ENCODE measurements around the gene AUH. TPM values are rescaled to one million over a fixed set of nuclear protein-coding genes. Genes with fewer than 3 reads are reported as not detected.

Gene AUH
- total and polyA plus RNA-seq, 9 of the 15 experiments (the other 6 are each of a cell fraction or from before 2014, with no cell fraction given) = 3.4 to 29.0 (median 10.1) TPM

DNA sequence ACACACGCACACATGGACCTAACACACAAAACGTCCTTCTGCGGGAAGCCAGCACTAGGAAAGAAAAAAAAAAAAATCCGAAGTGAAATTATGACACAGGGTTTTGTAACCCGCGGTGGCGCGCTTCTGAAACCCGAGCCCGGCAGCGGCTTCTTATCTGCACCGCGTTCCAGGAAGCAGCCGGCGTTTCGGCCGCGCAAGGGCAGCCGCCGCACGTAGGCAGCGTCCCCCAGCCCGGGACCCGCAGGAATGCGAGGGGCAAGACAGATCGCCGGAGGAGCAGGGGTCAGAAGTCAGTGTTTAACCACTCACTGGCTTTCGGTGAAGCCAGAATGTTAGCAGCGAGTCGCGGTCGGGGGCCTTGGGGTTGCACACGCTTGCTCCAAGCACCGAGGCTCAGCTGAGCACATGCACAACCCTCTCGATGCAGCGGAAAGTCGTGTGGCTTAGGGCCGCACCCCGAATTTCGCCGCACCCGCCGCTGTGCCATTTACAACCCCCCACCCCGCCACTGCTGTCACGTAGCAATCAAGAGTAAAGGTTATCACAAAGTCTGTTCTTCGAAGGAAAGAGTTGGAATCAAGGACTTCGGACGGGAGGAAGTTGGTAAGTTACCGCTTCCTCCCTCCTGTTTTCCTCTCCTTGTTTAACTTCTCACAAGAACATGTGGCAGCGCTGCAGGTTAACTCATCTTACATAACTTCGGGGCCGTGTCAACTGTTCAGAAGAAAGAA lies 167.9 kb downstream of the AUH start (continued):
- TF ChIP-seq JUND (IDR thresholded peaks at IDR 0.05; ENCODE audit: borderline replicate concordance, low read depth, low read length) = peak; percentile 37; the same call in 1 of the 2 replicates
- TF ChIP-seq JUND (tag; IDR thresholded peaks at IDR 0.05; ENCODE audit: borderline replicate concordance, low read depth, low read length) = no peak; the same call in 2 of the 3 replicates
- no peak; the same call in 1 of the 2 replicates for TF ChIP-seq FOSL1 (tag; conservative IDR thresholded peaks at IDR 0.05)
- TF ChIP-seq NRF1 (conservative IDR thresholded peaks at IDR 0.05 in 1 of 2, IDR thresholded peaks at IDR 0.05 in 1 of 2) = peak; percentile 70 to 78
- TF ChIP-seq KAT8 (IDR thresholded peaks at IDR 0.05; ENCODE audit: low read depth) = no peak
- TF ChIP-seq, protein P1, sequence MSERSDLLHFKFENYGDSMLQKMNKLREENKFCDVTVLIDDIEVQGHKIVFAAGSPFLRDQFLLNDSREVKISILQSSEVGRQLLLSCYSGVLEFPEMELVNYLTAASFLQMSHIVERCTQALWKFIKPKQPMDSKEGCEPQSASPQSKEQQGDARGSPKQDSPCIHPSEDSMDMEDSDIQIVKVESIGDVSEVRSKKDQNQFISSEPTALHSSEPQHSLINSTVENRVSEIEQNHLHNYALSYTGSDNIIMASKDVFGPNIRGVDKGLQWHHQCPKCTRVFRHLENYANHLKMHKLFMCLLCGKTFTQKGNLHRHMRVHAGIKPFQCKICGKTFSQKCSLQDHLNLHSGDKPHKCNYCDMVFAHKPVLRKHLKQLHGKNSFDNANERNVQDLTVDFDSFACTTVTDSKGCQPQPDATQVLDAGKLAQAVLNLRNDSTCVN (CRISPR knock-in tag; IDR thresholded peaks at IDR 0.05) = no peak
- TF ChIP-seq ZNF699 (CRISPR knock-in tag; IDR thresholded peaks at IDR 0.05; ENCODE audit: insufficient replicate concordance) = no peak
- TF ChIP-seq EGR1 (conservative IDR thresholded peaks at IDR 0.05) = peak; percentile 52
- peak; percentile 73 for TF ChIP-seq ARID1B (IDR thresholded peaks at IDR 0.05)
- peak; percentile 85 to 99; a peak in 3 of 4 replicates for TF ChIP-seq TEAD1 (CRISPR knock-in tag; IDR thresholded peaks at IDR 0.05)
- no peak for TF ChIP-seq FOXA3 (CRISPR knock-in tag; conservative IDR thresholded peaks at IDR 0.05 in 1 of 2, IDR thresholded peaks at IDR 0.05 in 1 of 2)
- no peak; the same call in 1 of the 2 replicates for TF ChIP-seq MAFG (tag; conservative IDR thresholded peaks at IDR 0.05)
- peak in 1 of 2 experiments; percentile 32; a peak in 1 of 4 replicates for TF ChIP-seq KDM4B (IDR thresholded peaks at IDR 0.05; ENCODE audit: borderline replicate concordance in 2 of 2, low read depth in 1 of 2)
- TF ChIP-seq NUFIP1 (IDR thresholded peaks at IDR 0.05; ENCODE audit: partially characterized antibody) = no peak
- TF ChIP-seq, protein P2, sequence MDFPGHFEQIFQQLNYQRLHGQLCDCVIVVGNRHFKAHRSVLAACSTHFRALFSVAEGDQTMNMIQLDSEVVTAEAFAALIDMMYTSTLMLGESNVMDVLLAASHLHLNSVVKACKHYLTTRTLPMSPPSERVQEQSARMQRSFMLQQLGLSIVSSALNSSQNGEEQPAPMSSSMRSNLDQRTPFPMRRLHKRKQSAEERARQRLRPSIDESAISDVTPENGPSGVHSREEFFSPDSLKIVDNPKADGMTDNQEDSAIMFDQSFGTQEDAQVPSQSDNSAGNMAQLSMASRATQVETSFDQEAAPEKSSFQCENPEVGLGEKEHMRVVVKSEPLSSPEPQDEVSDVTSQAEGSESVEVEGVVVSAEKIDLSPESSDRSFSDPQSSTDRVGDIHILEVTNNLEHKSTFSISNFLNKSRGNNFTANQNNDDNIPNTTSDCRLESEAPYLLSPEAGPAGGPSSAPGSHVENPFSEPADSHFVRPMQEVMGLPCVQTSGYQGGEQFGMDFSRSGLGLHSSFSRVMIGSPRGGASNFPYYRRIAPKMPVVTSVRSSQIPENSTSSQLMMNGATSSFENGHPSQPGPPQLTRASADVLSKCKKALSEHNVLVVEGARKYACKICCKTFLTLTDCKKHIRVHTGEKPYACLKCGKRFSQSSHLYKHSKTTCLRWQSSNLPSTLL (IDR thresholded peaks at IDR 0.05) = no peak
- TF ChIP-seq RFX7 (CRISPR knock-in tag; IDR thresholded peaks at IDR 0.05) = no peak
- no peak for TF ChIP-seq ZNF133 (CRISPR knock-in tag; IDR thresholded peaks at IDR 0.05)
- no peak for TF ChIP-seq PURB (CRISPR knock-in tag; IDR thresholded peaks at IDR 0.05; ENCODE audit: low read depth)
- TF ChIP-seq, protein P3, sequence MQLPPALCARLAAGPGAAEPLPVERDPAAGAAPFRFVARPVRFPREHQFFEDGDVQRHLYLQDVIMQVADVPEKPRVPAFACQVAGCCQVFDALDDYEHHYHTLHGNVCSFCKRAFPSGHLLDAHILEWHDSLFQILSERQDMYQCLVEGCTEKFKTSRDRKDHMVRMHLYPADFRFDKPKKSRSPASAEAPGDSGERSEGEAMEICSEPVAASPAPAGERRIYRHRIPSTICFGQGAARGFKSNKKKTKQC (CRISPR knock-in tag; IDR thresholded peaks at IDR 0.05) = peak; percentile 50; the same call in 1 of the 2 replicates
- TF ChIP-seq ZNF3 (CRISPR knock-in tag; IDR thresholded peaks at IDR 0.05) = no peak
- peak; percentile 99 for TF ChIP-seq L3MBTL2 (IDR thresholded peaks at IDR 0.05)
- peak; percentile 91 for TF ChIP-seq SMAD4 (CRISPR knock-in tag; conservative IDR thresholded peaks at IDR 0.05)

Measured in K562 (cell line).